AG04450 (cell line): ENCODE results near the gene LY9. TPM values are rescaled to one million over a fixed set of nuclear protein-coding genes. Genes with fewer than 3 reads are reported as not detected.

Experiments used
- CTCF ChIA-PET: fragments of 300-600, 350-600 bp; formaldehyde crosslinking; extraction: SDS; loops from one replicate; lab custom pipeline; 2022; ENCODE audit warnings: antibody characterized with exemption, inconsistent platforms; lab: Charles Lee
- POLR2A ChIA-PET: fragments of 350-600 bp; formaldehyde crosslinking; extraction: SDS; loops from one replicate; lab custom pipeline; 2021; ENCODE audit warnings: antibody characterized with exemption, inconsistent platforms; lab: Yijun Ruan, JAX
- DNase-seq: peaks from one replicate; pipeline ENCODE4 v3.0.0-alpha.2; 2011; ENCODE audit warnings: low read depth, low spot score
- H3K27ac ChIP-seq: one replicate; pipeline ENCODE4 v1.5.1; 2012; ENCODE audit warnings: low read depth, low read length, control low read depth
- H3K27me3 ChIP-seq: one replicate; pipeline ENCODE4 v1.6.0; 2012; ENCODE audit warnings: low read length; ENCODE audit not compliant: control insufficient read depth, insufficient read depth
- H3K4me3 ChIP-seq: 2 replicates; pipeline ENCODE4 v1.5.1; 2011; ENCODE audit warnings: mild to moderate bottlenecking, low read depth, low read length, control low read depth
- H3K9me3 ChIP-seq: 2 replicates; pipeline ENCODE4 v1.5.1; 2012; ENCODE audit warnings: low read length; ENCODE audit not compliant: control insufficient read depth, insufficient read depth
- CTCF ChIP-seq: IDR thresholded peaks from 2 replicates; pipeline ENCODE4 v1.5.1; 2011; ENCODE audit warnings: low read depth, low read length, control low read depth, inconsistent platforms
- polyA plus RNA-seq: library from polyadenylated mRNA; depleted of rRNA; stranded (reverse); fragments of >200 nt; gene quantifications from 2 replicates; pipeline ENCODE4 v1.2.3, GENCODE V29; 2011

Gene LY9
- polyA plus RNA-seq, 1 experiment: not detected

GRCh38 chr1:160755461-160755860 is 40.5 kb upstream of the LY9 start:
- no peak for TF ChIP-seq CTCF
- ChIA-PET POLR2A (no interaction called here), CTCF (no interaction called here)
- no peaks in the 10 kb centered on the region for H3K9me3 ChIP-seq
- no peak for DNase-seq
- H3K27me3 ChIP-seq: no peaks in the 10 kb centered on the region
- no peak overlapping the region for H3K4me3 ChIP-seq
- H3K27ac ChIP-seq: no peak overlapping the region

GRCh38 chr1:160755911-160756848 is 39.8 kb upstream of the LY9 start:
- ChIA-PET CTCF (no interaction called here), POLR2A (no interaction called here)
- DNase-seq: no peak
- H3K27me3 ChIP-seq: no peaks in the 10 kb centered on the region
- no peak for TF ChIP-seq CTCF
- no peak overlapping the region for H3K27ac ChIP-seq
- no peak overlapping the region for H3K4me3 ChIP-seq
- H3K9me3 ChIP-seq: no peaks in the 10 kb centered on the region

- ChIA-PET CTCF (no interaction called here), POLR2A (no interaction called here)
- DNase-seq: no peak
- Histone ChIP-seq H3K27ac (no peak overlapping the region), H3K27me3 (no peaks in the 10 kb centered on the region), H3K9me3 (no peaks in the 10 kb centered on the region), H3K4me3 (no peak overlapping the region)
- no peak for TF ChIP-seq CTCF
Measured at GRCh38 chr1:160756849-160757201, 39.1 kb upstream of the LY9 start.

- CTCF ChIA-PET: no interaction called here
- POLR2A ChIA-PET: no interaction called here
Measured at GRCh38 chr1:160758521-160758920, 37.5 kb upstream of the LY9 start.

More at GRCh38 chr1:160758521-160758920, 37.5 kb upstream of the LY9 start:
- no peak for TF ChIP-seq CTCF
- Histone ChIP-seq H3K9me3 (no peaks in the 10 kb centered on the region), H3K4me3 (no peak overlapping the region), H3K27me3 (no peaks in the 10 kb centered on the region), H3K27ac (no peak overlapping the region)
- DNase-seq: no peak
